Fibroblast of pulmonary artery (primary cell): Measurements from ENCODE around the gene CNTROB.

Experiments
- DNase-seq: peaks from one replicate; pipeline ENCODE4 v3.0.0-alpha.2; 2010; ENCODE audit warnings: low read depth
- H3K4me3 ChIP-seq: replicated peaks from 2 replicates; pipeline ENCODE4 v1.5.1; 2011; ENCODE audit warnings: low read depth, mild to moderate bottlenecking, control low read depth, low read length, moderate library complexity
- TF ChIP-seq, protein P1 (sequence below): IDR thresholded peaks from 2 replicates; pipeline ENCODE4 v1.5.1; 2011; ENCODE audit warnings: mild to moderate bottlenecking, control low read depth, low read length, inconsistent platforms; ENCODE audit errors: missing control alignments

Gene CNTROB

DNA sequence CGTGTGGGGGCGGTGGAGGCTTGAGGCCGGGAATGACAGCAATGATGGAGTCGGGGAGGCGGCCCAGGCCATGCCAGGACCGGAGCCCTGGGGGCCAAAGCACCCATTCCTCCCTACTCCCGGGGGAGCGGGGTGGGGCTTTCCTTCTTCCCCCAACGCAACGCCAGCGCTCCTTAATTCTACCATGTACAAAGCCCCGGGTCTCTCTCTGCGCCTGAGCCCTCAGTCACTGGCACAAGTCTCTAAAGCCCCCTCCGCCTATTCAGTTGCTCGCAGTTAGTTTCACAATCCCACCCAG, 15.7 kb upstream of the CNTROB start:
- no peak for DNase-seq
- TF ChIP-seq, protein P1, sequence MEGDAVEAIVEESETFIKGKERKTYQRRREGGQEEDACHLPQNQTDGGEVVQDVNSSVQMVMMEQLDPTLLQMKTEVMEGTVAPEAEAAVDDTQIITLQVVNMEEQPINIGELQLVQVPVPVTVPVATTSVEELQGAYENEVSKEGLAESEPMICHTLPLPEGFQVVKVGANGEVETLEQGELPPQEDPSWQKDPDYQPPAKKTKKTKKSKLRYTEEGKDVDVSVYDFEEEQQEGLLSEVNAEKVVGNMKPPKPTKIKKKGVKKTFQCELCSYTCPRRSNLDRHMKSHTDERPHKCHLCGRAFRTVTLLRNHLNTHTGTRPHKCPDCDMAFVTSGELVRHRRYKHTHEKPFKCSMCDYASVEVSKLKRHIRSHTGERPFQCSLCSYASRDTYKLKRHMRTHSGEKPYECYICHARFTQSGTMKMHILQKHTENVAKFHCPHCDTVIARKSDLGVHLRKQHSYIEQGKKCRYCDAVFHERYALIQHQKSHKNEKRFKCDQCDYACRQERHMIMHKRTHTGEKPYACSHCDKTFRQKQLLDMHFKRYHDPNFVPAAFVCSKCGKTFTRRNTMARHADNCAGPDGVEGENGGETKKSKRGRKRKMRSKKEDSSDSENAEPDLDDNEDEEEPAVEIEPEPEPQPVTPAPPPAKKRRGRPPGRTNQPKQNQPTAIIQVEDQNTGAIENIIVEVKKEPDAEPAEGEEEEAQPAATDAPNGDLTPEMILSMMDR: no peak
- peak overlapping the region; percentile 47 for H3K4me3 ChIP-seq

DNA sequence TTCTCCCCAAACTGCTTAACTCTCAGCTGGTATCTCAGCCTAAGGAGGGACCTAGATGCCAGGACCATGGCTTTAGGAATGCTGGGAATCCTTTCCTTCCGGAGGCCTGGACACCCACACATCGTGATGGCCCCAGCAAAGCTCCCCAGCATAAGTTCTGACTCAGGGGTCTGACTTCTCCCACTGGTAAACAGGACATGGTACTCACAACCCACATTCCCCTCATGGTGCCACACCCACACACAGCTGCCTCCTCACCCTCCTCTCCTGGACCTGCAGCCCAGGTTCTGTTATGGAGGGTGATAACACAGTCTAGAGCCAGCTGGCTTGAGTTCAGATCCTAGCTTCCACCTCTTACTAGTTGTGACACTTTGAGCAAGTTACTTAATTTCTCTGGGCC, 15.2 kb upstream of the CNTROB start:
- TF ChIP-seq, protein P1: no peak
- H3K4me3 ChIP-seq: no peak overlapping the region
- DNase-seq: peak; percentile 60

DNA sequence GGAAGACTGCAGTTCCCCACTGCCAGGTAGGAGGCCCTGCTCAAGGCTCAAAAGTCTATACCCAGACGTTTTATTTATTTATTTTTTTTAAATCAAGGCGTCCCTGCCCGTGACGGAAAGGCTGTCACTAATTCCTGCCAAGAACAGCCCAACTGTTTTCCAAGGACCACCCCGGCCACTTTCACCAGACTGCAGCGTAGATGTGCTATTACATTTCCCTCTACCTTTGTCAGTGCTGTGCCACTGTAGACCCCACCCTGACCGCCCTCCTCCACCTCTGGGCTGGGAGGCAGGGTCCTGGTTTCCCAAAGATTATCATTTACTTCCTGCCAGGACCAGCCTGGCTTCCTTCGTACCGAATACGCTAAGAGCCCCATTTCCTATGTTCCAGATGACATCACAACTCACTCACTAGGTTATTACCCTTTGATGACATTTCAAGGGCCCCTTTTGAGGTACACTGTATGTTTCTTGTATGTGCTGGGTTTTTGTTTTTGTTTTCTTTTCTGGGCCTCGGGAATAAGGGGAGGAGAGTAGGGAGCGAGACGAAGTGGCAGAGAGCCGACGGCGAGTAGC, 9.6 kb upstream of the CNTROB start:
- TF ChIP-seq, protein P1: no peak
- peak; percentile 24 for DNase-seq
- peak overlapping the region; percentile 51 for H3K4me3 ChIP-seq

DNA sequence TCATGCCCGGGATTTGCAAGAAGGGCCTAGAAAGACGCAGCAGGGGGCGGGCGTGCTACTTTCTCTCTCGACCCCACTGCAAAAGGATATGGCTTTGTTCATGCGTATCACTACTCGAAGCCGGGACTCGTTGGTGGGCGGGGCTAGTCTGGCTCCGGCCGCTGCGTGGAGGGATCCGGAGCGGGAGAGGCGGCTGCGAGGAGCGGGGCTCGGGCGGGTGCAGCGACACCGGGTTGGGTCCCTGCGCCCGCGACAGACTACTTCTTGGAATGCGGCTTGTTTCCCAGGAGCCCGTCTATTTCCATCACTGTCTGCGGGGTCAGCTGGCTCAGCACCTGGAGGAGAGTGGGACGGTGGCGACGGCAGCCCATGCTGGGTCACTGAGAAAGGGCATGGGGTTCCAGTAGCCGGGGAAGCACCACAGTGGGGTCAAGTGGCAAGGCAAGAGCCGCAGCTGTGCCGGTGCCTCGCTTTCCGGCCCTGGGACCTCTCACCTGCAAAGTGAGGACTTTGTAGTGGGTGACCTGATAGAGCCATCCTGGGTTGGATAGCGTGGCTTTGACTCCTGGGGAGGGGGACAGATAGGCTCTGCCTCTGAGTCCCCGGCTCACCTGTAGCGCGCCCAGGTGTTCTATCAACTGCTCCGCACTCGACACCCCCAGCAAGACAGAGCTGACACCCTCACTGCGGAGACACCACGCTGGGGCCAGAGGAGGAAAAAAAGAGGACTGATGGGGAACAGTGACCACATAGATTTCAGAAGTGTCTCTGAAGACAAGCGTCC, 9.0 kb upstream of the CNTROB start:
- TF ChIP-seq, protein P1: no peak
- peak overlapping the region; percentile 51 for H3K4me3 ChIP-seq
- DNase-seq: peak; percentile 84

DNA sequence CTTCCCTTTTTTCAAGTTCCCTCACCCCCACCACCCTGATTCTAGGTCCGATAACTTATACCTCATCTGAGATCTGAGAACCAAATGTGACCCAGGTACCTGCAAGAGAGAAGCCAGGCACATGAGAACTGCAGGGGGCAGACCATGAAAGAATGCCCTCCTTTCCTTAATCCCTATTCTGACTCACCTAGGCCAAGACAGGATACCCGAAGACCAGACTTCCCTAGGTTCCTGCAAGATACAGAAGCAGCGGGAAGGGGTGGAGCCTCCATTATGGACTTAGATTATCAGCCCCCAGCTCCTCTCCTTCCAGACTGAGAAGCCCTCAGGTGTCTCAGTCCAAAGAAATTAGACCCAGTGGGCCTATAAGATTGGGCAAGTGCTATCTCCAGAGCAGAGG, 4.4 kb upstream of the CNTROB start:
- no peak overlapping the region for H3K4me3 ChIP-seq
- DNase-seq: no peak
- TF ChIP-seq, protein P1: no peak

DNA sequence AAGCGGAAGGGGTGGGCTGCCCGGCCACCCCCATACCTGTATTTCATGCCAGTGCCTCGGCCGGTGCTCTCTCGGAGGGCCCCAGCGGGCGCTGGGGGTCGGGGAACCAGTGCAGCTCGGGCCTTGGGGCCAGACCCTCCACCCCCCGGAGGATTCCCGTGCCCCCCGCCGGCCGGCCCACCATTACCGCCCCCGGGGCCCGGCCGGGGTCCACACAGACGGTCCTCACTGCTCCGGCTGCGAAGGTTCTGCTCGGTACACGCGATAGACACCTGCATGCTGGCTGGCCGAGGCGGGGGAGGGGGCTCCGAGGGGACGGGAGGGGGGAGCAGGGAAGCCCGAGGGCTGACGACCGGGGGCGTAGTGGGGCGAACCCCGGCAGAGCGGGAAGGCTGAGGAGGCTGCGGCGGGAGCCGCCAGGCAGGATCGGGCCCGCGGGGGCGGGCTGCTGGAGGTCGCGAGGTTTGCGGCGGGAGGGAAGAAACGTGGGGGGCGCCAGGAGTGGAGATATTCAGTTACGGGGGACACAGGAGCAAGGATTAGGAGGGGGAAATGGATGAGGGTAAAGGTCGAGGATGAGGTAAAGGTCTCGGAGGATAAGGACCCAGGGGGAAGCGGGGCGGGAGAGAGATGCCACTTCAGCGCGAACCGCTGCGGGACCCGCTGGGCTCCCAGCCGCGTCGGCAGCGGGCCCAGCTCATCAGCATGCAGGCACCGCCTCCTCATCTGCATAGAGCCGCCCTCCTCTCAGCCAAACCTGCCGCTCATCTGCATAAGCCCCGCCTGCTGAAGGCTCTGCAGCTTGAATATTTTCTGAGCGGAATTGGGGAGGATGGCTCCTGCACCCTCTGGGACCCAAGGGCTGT, 2.6 kb upstream of the CNTROB start, which contains the start of gene KCNAB3:
Gene KCNAB3 (minus strand): TSS at position 699 of the 866 bp plus-strand sequence. CDS start 421 bp downstream, at position 278.
- H3K4me3 ChIP-seq: peak within 1 kb of the TSS; percentile 54
- peak; percentile 73 for DNase-seq
- TF ChIP-seq, protein P1: no peak
